WERI-Rb-1 (cell line): ENCODE data around the gene SLC2A1.

Experiments
- DNase-seq: peaks from one replicate; pipeline ENCODE4 v3.0.0-alpha.2; 2020
- H3K27ac ChIP-seq: fragments of 250-450 bp; sonication (Bioruptor Pico); 2 replicates; pipeline ENCODE4 v1.5.1; 2020; ENCODE audit warnings: mild to moderate bottlenecking, moderate library complexity
- H3K27me3 ChIP-seq: fragments of 250-450 bp; sonication (Bioruptor Pico); 2 replicates; pipeline ENCODE4 v1.5.1; 2021; ENCODE audit warnings: mild to moderate bottlenecking, low read depth, moderate library complexity; ENCODE audit not compliant: insufficient read depth, severe bottlenecking
- H3K36me3 ChIP-seq: fragments of 250-450 bp; sonication (Bioruptor Pico); 2 replicates; pipeline ENCODE4 v1.5.1; 2020; ENCODE audit warnings: mild to moderate bottlenecking, moderate library complexity
- H3K4me3 ChIP-seq: 2 replicates; pipeline ENCODE4 v1.5.1; 2011; ENCODE audit warnings: low read depth, mild to moderate bottlenecking, control low read depth, low read length
- H3K9me3 ChIP-seq: fragments of 250-450 bp; sonication (Bioruptor Pico); 2 replicates; pipeline ENCODE4 v1.5.1; 2021; ENCODE audit warnings: mild to moderate bottlenecking, moderate library complexity; ENCODE audit not compliant: severe bottlenecking
- TF ChIP-seq, protein P1 (sequence below): IDR thresholded peaks from 2 replicates; pipeline ENCODE4 v1.5.1; 2011; ENCODE audit warnings: low read depth, mild to moderate bottlenecking, control low read depth, inconsistent platforms, low read length

SLC2A1 gene

DNA sequence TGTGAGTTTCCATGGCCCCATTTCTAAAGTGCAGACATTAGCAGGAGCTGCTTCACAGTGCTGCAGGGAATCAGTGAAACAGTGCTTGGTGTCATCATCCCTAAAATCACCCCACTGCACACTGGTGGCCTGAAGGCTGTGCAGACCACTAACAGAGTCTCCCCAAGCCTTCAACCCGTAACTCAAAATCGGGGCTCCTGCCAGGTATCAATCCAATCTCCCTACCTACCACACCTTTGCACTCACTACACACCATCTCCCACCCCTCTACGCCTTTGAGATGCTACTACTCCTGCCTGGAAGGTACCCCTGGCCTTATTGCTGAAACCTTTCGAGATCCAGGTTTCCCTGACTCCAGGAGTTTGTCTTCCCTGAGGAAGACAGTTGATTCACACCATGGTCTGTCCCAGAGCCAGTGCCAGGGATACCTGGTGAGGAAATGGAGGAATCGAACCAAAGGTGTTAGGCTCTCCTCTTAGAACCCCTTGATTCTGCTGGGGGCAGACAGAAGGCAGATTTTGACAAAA lies 25.5 kb downstream of the SLC2A1 start:
- TF ChIP-seq, protein P1, sequence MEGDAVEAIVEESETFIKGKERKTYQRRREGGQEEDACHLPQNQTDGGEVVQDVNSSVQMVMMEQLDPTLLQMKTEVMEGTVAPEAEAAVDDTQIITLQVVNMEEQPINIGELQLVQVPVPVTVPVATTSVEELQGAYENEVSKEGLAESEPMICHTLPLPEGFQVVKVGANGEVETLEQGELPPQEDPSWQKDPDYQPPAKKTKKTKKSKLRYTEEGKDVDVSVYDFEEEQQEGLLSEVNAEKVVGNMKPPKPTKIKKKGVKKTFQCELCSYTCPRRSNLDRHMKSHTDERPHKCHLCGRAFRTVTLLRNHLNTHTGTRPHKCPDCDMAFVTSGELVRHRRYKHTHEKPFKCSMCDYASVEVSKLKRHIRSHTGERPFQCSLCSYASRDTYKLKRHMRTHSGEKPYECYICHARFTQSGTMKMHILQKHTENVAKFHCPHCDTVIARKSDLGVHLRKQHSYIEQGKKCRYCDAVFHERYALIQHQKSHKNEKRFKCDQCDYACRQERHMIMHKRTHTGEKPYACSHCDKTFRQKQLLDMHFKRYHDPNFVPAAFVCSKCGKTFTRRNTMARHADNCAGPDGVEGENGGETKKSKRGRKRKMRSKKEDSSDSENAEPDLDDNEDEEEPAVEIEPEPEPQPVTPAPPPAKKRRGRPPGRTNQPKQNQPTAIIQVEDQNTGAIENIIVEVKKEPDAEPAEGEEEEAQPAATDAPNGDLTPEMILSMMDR = no peak
- no peaks in the 10 kb centered on the region for H3K27me3 ChIP-seq
- no peak overlapping the region for H3K27ac ChIP-seq
- no peaks in the 10 kb centered on the region for H3K9me3 ChIP-seq
- peaks cover 87% of the 10 kb centered on the region for H3K36me3 ChIP-seq
- H3K4me3 ChIP-seq = no peak overlapping the region
- no peak for DNase-seq

DNA sequence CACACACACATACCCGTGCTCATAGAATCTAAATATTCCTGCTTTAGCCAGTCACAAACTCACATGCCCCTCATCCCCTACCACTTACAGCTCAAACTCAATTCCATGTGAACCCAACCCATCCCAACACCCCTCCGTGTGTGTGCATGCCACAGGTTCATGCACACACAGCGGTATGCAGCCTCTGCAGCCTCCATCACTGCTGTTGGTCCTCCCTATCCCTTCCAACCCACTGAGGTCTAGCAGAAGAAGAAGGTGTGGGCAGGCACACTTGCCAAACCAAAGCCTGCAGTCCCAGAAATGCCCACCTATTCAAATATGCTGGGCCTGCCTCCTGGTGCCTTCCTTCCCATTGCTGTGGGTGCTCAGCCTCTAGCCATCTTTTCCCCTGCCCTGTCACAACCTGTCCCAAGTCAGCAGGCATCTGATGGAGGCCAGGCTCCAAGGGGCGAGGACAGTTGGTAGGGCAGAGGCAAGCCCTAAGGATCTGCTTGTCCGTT lies 26.2 kb downstream of the SLC2A1 start:
- no peak for DNase-seq
- no peaks in the 10 kb centered on the region for H3K27me3 ChIP-seq
- TF ChIP-seq, protein P1 = no peak
- H3K9me3 ChIP-seq = no peaks in the 10 kb centered on the region
- peaks cover 87% of the 10 kb centered on the region for H3K36me3 ChIP-seq
- no peak overlapping the region for H3K4me3 ChIP-seq
- H3K27ac ChIP-seq = no peak overlapping the region

DNA sequence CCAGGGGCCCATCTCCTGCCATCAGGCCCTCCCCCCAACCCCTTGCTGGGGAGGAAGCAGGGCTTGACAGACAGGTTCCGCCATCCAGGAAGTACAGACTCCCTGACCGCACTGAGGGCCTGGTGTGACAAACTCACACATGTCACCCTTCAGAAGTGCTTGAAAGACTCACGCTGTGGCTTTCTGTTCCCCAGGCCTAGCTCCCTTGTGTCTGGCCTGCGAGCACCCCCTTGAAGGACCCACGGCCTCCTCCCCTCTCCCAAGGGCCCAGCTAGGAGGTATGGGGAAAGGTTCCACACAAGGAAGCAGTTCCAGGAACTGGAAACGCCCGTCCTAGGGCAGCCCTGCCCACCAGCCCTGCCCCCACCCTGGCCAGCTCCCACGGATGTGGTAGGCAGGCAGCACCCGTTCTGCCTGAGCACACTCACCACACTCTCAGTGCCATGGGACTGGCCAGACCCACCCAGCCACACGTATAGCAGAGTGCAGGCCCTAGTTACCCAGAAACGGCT lies 26.7 kb downstream of the SLC2A1 start:
- H3K36me3 ChIP-seq = peaks cover 87% of the 10 kb centered on the region

DNA sequence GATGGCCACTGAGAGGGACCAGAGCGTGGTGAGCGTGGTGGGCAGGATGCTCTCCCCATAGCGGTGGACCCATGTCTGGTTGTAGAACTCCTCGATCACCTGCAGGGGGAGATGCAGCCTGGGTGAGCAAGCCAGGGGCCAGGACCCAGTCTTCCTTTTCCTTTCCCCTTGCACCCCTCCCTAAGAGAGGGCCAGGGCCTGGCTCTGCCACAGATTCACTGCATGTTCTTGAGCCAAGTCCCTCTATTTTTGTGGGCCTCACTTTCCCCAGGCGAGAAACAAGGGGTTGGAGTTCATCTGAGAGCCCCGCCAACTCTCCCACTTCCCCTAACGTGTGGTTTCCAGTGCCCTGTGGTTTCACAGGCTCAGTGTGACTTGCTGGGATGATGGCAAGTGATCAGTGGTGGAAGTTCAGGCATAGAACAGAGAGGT lies 27.5 kb downstream of the SLC2A1 start:
- Histone ChIP-seq H3K4me3 (no peak overlapping the region), H3K9me3 (no peaks in the 10 kb centered on the region), H3K27ac (peak overlapping the region; percentile 53), H3K36me3 (peaks cover 87% of the 10 kb centered on the region), H3K27me3 (no peaks in the 10 kb centered on the region)
- TF ChIP-seq, protein P1 = peak; percentile 84
- peak; percentile 64 for DNase-seq

More for the DNA sequence above, 26.7 kb downstream of the SLC2A1 start:
- H3K4me3 ChIP-seq = no peak overlapping the region
- DNase-seq = no peak
- no peaks in the 10 kb centered on the region for H3K27me3 ChIP-seq
- H3K9me3 ChIP-seq = no peaks in the 10 kb centered on the region
- H3K27ac ChIP-seq = 0 out of 2 replicates have a peak overlapping the region, but pooled peaks have one; percentile 17
- TF ChIP-seq, protein P1 = no peak

DNA sequence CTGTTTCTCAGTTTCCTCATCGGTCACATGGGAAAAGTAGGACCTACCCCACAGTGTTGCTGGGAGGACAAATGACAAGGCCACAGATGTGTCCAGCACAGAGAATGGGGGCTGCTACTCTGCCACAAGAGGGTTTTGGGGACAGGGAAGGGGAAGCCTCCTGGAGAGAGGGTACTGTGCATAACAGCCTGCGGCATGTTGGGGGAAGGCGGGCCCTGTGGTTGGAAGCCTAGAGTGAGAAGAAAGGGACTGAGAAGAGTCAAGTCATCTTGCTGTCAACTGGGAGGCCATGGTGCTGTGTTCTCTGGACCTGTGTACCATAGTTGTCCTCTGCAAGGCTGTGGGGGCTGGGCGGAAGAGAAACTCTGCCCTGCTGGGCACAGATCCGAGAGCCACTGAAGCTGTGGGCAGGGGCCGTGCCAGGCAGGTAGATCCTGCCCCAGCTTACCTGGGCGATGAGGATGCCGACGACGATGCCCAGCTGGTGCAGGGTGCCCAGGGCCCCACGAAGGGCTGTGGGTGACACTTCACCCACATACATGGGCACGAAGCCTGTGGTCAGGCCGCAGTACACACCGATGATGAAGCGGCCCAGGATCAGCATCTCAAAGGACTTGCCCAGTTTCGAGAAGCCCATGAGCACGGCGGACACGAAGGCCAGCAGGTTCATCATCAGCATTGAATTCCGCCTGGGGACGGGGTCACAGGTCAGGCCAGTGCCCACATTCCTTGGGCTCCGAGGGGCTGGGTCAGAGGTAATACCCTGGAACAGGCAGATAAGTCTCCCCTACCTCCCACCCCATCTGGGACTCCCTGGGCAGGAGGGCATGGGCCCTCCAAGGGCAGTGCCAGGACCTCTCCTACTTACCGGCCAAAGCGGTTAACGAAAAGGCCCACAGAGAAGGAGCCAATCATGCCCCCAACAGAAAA lies 28.2 kb downstream of the SLC2A1 start:
- Histone ChIP-seq H3K27ac (no peak overlapping the region), H3K27me3 (no peaks in the 10 kb centered on the region), H3K4me3 (no peak overlapping the region), H3K9me3 (no peaks in the 10 kb centered on the region), H3K36me3 (peaks cover 89% of the 10 kb centered on the region)
- no peak for DNase-seq
- TF ChIP-seq, protein P1 = no peak
